Loucy (cell line): Measurements from ENCODE around the gene GOLGA1.

Source experiments
- EZH2phosphoT487 ChIP-seq: fragments of 200-600 bp; IDR thresholded peaks from 2 replicates; pipeline ENCODE4 v1.6.1; 2018; ENCODE audit warnings: antibody characterized with exemption, mild to moderate bottlenecking, moderate library complexity, borderline replicate concordance
- TF ChIP-seq, protein P1 (sequence below): fragments of 200-600 bp; sonication (generic); conservative IDR thresholded peaks from 2 replicates; pipeline ENCODE4 v1.5.1; 2014; ENCODE audit warnings: mild to moderate bottlenecking, antibody characterized with exemption, low read length

DNA sequence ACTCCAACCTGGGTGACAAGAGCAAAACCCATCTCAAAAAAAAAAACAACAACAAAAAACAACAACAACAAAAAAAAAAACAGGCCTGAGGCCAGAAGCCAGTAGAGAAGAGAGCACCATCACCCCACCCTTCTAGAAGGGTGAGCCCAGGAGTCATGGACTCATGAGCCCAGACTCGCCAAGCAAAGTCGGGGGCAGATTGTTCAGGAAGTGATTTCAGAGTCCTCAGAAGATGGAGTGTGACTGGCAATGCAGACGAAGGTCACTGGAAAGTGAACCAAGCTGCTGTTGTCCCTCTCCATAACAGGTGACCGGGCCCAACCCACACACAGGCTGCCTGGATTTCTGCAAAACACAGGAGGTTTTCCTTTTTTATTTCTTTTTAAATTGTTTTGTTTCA lies 96.6 kb downstream of the GOLGA1 start:
- TF ChIP-seq EZH2phosphoT487 = no peak
- TF ChIP-seq, protein P1, sequence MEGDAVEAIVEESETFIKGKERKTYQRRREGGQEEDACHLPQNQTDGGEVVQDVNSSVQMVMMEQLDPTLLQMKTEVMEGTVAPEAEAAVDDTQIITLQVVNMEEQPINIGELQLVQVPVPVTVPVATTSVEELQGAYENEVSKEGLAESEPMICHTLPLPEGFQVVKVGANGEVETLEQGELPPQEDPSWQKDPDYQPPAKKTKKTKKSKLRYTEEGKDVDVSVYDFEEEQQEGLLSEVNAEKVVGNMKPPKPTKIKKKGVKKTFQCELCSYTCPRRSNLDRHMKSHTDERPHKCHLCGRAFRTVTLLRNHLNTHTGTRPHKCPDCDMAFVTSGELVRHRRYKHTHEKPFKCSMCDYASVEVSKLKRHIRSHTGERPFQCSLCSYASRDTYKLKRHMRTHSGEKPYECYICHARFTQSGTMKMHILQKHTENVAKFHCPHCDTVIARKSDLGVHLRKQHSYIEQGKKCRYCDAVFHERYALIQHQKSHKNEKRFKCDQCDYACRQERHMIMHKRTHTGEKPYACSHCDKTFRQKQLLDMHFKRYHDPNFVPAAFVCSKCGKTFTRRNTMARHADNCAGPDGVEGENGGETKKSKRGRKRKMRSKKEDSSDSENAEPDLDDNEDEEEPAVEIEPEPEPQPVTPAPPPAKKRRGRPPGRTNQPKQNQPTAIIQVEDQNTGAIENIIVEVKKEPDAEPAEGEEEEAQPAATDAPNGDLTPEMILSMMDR = no peak
